Measurements from ENCODE around the gene DCTD.

DNA sequence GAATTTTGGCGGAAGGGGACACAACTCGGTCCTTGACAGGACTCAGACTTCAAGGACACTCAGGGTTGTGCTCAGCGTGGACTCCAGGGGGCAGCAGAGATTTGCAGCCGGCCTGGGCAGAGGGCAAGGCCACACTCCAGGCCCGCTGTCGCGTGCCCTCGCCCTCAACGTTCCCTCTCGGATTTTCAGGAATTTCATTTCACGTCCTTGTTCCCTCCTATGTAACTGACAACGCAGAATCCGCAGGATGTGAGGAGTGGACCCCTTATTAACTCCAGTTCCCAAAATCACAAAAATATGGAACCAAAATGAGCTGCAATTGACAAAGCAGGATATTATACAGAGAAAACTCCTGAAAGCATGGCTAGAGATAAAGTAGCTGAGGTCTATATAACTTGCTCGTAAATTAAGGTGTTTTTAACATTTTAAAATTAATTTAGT is 21.0 kb upstream of the DCTD start:
- TF ChIP-seq, protein P1, sequence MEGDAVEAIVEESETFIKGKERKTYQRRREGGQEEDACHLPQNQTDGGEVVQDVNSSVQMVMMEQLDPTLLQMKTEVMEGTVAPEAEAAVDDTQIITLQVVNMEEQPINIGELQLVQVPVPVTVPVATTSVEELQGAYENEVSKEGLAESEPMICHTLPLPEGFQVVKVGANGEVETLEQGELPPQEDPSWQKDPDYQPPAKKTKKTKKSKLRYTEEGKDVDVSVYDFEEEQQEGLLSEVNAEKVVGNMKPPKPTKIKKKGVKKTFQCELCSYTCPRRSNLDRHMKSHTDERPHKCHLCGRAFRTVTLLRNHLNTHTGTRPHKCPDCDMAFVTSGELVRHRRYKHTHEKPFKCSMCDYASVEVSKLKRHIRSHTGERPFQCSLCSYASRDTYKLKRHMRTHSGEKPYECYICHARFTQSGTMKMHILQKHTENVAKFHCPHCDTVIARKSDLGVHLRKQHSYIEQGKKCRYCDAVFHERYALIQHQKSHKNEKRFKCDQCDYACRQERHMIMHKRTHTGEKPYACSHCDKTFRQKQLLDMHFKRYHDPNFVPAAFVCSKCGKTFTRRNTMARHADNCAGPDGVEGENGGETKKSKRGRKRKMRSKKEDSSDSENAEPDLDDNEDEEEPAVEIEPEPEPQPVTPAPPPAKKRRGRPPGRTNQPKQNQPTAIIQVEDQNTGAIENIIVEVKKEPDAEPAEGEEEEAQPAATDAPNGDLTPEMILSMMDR (CRISPR knock-in tag; IDR thresholded peaks at IDR 0.05) = peak; percentile 96
- TF ChIP-seq ZNF619 (CRISPR knock-in tag; IDR thresholded peaks at IDR 0.05) (no peak), MAZ (IDR thresholded peaks at IDR 0.05; ENCODE audit: borderline replicate concordance, low read depth, low read length) (no peak), MAZ (CRISPR knock-in tag; IDR thresholded peaks at IDR 0.05; ENCODE audit: low read depth) (no peak), ZFP62 (CRISPR knock-in tag; IDR thresholded peaks at IDR 0.05) (no peak), POLR2AphosphoS5 (IDR thresholded peaks at IDR 0.05; ENCODE audit: low read depth, low read length) (no peak), MXI1 (IDR thresholded peaks at IDR 0.05; ENCODE audit: borderline replicate concordance, low read depth, low read length) (no peak), MAFK (conservative IDR thresholded peaks at IDR 0.05 in 1 of 2, IDR thresholded peaks at IDR 0.05 in 1 of 2; ENCODE audit: low read length in 2 of 2) (no peak), ZFP36L2 (CRISPR knock-in tag; IDR thresholded peaks at IDR 0.05) (no peak), NFATC3 (CRISPR knock-in tag; IDR thresholded peaks at IDR 0.05) (no peak), FOXJ3 (CRISPR knock-in tag; IDR thresholded peaks at IDR 0.05; ENCODE audit: borderline replicate concordance) (no peak)
- TF ChIP-seq, protein P2, sequence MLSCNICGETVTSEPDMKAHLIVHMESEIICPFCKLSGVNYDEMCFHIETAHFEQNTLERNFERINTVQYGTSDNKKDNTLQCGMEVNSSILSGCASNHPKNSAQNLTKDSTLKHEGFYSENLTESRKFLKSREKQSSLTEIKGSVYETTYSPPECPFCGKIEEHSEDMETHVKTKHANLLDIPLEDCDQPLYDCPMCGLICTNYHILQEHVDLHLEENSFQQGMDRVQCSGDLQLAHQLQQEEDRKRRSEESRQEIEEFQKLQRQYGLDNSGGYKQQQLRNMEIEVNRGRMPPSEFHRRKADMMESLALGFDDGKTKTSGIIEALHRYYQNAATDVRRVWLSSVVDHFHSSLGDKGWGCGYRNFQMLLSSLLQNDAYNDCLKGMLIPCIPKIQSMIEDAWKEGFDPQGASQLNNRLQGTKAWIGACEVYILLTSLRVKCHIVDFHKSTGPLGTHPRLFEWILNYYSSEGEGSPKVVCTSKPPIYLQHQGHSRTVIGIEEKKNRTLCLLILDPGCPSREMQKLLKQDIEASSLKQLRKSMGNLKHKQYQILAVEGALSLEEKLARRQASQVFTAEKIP (CRISPR knock-in tag; IDR thresholded peaks at IDR 0.05; ENCODE audit: borderline replicate concordance) = no peak
- TF ChIP-seq, protein P3, sequence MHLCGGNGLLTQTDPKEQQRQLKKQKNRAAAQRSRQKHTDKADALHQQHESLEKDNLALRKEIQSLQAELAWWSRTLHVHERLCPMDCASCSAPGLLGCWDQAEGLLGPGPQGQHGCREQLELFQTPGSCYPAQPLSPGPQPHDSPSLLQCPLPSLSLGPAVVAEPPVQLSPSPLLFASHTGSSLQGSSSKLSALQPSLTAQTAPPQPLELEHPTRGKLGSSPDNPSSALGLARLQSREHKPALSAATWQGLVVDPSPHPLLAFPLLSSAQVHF (CRISPR knock-in tag; IDR thresholded peaks at IDR 0.05) = no peak

Measured in HepG2 (cell line).